Mesothelial cell of epicardium (in vitro differentiated cells): Measurements from ENCODE around the gene ARF1. TPM values are rescaled to one million over a fixed set of nuclear protein-coding genes. Genes with fewer than 3 reads are reported as not detected.

Experiments
- DNase-seq, 2 experiments: peaks; one replicate each; pipeline ENCODE4 v3.0.0; 2021; ENCODE audit warnings: low spot score in 2 of 2; ENCODE audit not compliant: unreplicated experiment in 2 of 2
- H3K27ac Mint-ChIP-seq: 2 replicates; pipeline ENCODE4 v1.8.0; 2021; ENCODE audit warnings: mixed read lengths
- H3K27me3 Mint-ChIP-seq: 2 replicates; pipeline ENCODE4 v1.8.0; 2021; ENCODE audit warnings: low read depth, mixed read lengths
- H3K36me3 Mint-ChIP-seq: 2 replicates; pipeline ENCODE4 v1.8.0; 2021; ENCODE audit warnings: mixed read lengths
- H3K4me1 Mint-ChIP-seq: 2 replicates; pipeline ENCODE4 v1.8.0; 2021; ENCODE audit warnings: mixed read lengths
- H3K4me3 Mint-ChIP-seq: 2 replicates; pipeline ENCODE4 v1.8.0; 2021; ENCODE audit warnings: mild to moderate bottlenecking, moderate library complexity, mixed read lengths
- H3K9me3 Mint-ChIP-seq: 2 replicates; pipeline ENCODE4 v1.8.0; 2021; ENCODE audit warnings: mixed read lengths
- CTCF ChIP-seq: fragments of 200-600 bp; sonication (generic); IDR thresholded peaks from one replicate; pipeline ENCODE4 v1.5.0; 2021; ENCODE audit warnings: antibody characterized with exemption; ENCODE audit not compliant: unreplicated experiment
- total RNA-seq: library from RNA; stranded (reverse); gene quantifications from 3 replicates; pipeline ENCODE4 v1.2.1, GENCODE V29; 2021

Gene ARF1
- total RNA-seq, 1 donor from 2014 or later, result 262 TPM

GRCh38 chr1:228122921-228123441 is 40.5 kb downstream of the ARF1 start:
- Mint-ChIP-seq H3K27me3 (peaks cover 6% of the 10 kb centered on the region), H3K4me3 (no peak overlapping the region)
- DNase-seq, result no peak

GRCh38 chr1:228123505-228123904 is 41.0 kb downstream of the ARF1 start:
- Mint-ChIP-seq H3K4me3 (no peak overlapping the region), H3K27ac (no peak overlapping the region), H3K36me3 (no peaks in the 10 kb centered on the region), H3K4me1 (no peaks in the 10 kb centered on the region), H3K9me3 (peaks cover 6% of the 10 kb centered on the region), H3K27me3 (peaks cover 6% of the 10 kb centered on the region)
- no peak for TF ChIP-seq CTCF
- DNase-seq, result no peak

More at GRCh38 chr1:228122921-228123441, 40.5 kb downstream of the ARF1 start:
- peaks cover 2% of the 10 kb centered on the region for H3K36me3 Mint-ChIP-seq
- H3K4me1 Mint-ChIP-seq, result no peaks in the 10 kb centered on the region
- H3K9me3 Mint-ChIP-seq, result peaks cover 9% of the 10 kb centered on the region
- TF ChIP-seq CTCF, result no peak
- H3K27ac Mint-ChIP-seq, result no peak overlapping the region

- no peaks in the 10 kb centered on the region for H3K9me3 Mint-ChIP-seq
- no peak overlapping the region for H3K27ac Mint-ChIP-seq
- H3K36me3 Mint-ChIP-seq, result no peaks in the 10 kb centered on the region
- no peak overlapping the region for H3K4me3 Mint-ChIP-seq
- no peak for DNase-seq
- no peak for TF ChIP-seq CTCF
- H3K4me1 Mint-ChIP-seq, result no peaks in the 10 kb centered on the region
- H3K27me3 Mint-ChIP-seq, result peaks cover 6% of the 10 kb centered on the region
These were observed 42.7 kb downstream of the ARF1 start for GRCh38 chr1:228125185-228125584.

- no peaks in the 10 kb centered on the region for H3K9me3 Mint-ChIP-seq
- H3K4me1 Mint-ChIP-seq, result peaks cover 19% of the 10 kb centered on the region
- peak overlapping the region; percentile 98 for H3K27ac Mint-ChIP-seq
- peak overlapping the region; percentile 78 for H3K4me3 Mint-ChIP-seq
- no peak for TF ChIP-seq CTCF
- H3K36me3 Mint-ChIP-seq, result no peaks in the 10 kb centered on the region
- H3K27me3 Mint-ChIP-seq, result peaks cover 13% of the 10 kb centered on the region
- no peak for DNase-seq
These were observed 49.3 kb downstream of the ARF1 start for GRCh38 chr1:228131766-228132165.

- H3K36me3 Mint-ChIP-seq, result no peaks in the 10 kb centered on the region
- H3K4me3 Mint-ChIP-seq, result no peak overlapping the region
- H3K27ac Mint-ChIP-seq, result no peak overlapping the region
- H3K9me3 Mint-ChIP-seq, result no peaks in the 10 kb centered on the region
- peaks cover 18% of the 10 kb centered on the region for H3K27me3 Mint-ChIP-seq
- DNase-seq, result no peak
- TF ChIP-seq CTCF, result no peak
- H3K4me1 Mint-ChIP-seq, result peaks cover 19% of the 10 kb centered on the region
These were observed 52.1 kb downstream of the ARF1 start for GRCh38 chr1:228134591-228134990.

- Mint-ChIP-seq H3K4me3 (no peak overlapping the region), H3K27ac (no peak overlapping the region), H3K27me3 (peaks cover 18% of the 10 kb centered on the region), H3K36me3 (no peaks in the 10 kb centered on the region), H3K9me3 (no peaks in the 10 kb centered on the region), H3K4me1 (peaks cover 14% of the 10 kb centered on the region)
- DNase-seq, result no peak
- no peak for TF ChIP-seq CTCF
These were observed 54.4 kb downstream of the ARF1 start for GRCh38 chr1:228136901-228137300.
